Non-pigmented ciliary epithelial cell (primary cell): ENCODE data around the gene PLS3.
"Not testable (repeated sequence)": the region's sequence is repeated elsewhere in the genome, so short reads cannot be mapped to it uniquely, and the experiment has no call there.

ENCODE experiments used
- DNase-seq: peaks from one replicate; pipeline ENCODE4 v3.0.0-alpha.2; 2010; ENCODE audit warnings: low read depth

PLS3 gene

DNA sequence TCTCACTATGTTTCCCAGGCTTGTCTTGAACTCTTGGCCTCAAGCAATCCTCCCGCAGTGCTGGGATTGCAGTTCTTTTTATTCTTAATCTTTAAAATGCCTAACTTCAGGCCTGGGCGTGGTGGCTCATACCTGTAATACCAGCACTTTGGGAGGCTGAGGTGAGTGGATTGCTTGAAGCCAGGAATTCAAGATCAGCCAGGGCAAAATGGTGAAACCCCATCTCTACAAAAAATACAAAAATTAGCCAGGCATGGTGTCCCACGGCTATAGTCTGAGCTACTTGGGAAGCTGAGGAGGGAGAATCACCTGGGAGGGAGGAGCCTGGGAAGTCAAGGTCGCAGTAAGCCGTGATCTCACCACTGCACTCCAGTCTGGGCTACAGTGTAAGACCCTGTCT, 45.9 kb downstream of the PLS3 start:
- DNase-seq: no peak

DNA sequence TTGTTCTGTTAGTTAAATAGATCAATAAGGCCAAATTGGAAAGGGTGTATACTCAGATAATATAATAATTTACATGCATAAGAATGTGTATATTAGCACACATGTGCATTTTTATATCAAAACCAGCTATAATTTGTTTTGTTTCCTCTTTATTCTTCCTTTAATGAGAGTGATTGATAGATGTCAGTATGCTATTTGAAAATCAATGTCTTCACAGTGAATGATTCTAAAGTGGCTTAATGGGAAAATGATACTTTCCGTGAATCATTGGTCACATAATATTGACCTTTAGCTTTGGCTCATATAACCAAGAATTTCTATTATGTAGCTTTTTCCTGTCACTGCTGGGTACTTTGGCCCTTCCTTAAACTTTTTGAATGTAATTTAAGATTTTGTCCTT, 48.6 kb downstream of the PLS3 start:
- DNase-seq: no peak

DNA sequence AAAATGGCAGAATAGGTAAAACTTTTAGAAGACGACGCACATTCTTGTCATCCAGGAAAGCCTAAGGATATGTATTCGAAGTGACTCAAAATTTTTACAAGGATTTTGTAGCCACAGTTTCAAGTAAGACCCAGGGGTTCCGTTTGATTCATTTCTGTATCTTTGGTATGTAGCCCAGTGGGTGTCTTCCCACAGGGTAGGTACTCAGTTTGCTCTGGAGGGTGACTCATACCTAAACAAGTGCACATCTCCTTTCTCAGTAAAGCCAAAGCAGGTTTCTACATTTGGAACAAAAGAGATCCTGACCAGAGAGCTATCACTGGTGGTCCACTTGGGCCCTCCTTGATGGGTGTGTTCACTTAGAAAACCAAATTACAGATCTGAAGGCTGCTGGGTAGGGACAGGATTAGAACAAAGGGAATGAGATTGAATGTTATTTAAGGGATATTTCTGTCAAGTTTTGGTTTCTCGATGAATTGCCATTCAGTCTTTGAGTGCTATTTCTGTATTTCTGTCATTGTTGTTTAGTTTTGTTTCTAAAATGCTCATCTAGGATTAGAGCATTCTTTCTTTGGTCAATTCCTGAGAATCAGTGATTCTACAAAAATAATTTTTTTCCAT, 56.1 kb downstream of the PLS3 start:
- no peak for DNase-seq

DNA sequence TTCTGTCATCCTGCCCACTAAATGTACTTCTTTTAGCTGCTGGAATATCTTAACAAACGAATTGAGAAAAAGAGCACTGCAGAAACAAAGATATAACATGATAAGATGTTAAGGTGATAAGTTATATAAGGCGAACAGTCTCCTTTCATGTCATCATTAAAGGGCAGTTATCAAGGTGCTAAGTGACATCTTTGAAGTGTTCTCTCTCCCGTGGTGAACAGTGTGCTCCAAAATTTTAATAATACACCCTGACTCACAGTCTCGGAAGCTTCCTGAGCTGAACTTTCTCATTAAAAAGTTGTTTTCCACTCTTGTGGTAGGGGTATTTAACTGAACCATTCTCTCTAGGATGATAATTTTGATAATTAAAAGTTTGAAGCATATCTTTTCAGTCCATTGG, 61.6 kb downstream of the PLS3 start:
- no peak for DNase-seq

- no peak for DNase-seq
These were observed 63.9 kb downstream of the PLS3 start for GRCh38 chrX:115624916-115625315.

DNA sequence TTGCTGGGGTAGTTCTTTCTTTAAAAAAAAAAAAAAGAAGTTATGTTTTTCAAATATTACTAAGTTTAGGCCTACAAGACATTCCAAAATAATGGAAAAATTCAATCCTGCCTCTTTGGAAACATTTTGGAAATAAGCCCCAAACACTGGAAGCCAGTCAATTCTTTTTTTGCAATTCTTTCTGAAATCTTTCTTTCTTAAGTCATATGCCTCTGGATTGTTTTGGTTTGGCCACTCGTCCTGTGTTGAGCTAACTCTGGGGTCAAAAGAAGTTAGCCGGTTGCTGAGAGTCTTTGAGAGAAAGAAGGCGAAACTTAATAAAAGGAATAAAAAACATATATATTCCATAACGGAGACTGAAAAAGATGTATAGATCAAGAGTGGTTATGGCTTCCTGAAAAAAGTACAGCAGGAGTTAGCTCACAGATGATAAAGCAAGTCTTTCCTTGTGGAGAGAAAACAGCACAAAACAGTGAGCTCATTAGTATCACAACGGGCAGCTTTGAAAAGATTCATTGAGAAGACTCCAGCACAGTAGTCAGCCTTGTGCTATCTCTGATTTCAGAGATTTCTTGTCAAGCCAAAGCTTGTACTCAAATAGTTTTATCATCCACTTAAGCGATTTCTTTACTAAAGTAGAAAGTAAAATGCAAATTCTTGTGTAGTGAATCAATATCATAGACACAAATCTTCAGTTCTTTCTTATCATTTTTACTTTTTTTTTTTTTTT, 64.8 kb downstream of the PLS3 start:
- DNase-seq: no peak

DNA sequence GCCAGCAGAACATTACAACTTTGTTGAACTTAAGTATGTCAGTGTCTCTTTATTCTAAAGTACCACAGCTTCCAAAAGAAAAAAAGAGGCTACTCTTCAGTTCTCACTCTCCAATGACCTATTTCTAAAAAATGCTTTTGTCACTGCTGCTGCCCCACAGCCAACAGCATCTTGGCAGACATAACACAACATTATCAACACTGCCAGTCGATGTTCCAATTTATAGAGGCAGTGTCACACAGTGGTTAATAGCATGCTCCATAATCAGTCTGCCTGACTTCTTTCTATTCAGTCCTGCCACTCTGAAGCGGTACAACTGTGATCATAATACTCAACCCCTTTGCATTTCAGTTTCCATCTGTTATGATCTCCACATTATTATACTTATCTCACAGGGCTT, 69.2 kb downstream of the PLS3 start:
- DNase-seq: no peak

DNA sequence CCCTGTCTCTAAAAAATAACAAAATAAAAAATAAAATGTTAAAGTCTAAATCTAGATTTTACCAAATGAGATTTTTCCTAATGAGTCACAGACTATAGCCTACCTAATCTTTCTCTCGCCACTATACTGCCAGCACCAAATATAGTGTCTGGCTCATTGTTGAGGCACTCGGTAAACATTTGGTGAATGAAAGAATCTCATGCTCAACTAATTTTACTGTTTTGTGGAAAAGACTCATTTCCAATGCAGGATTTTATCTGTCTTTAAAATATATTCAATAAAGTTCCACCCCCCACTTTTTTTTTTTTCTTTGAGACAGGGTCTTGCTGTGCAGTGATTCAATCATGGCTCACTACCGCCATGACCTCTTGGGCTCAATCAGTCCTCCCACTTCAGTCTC, 71.5 kb downstream of the PLS3 start:
- DNase-seq: no peak

DNA sequence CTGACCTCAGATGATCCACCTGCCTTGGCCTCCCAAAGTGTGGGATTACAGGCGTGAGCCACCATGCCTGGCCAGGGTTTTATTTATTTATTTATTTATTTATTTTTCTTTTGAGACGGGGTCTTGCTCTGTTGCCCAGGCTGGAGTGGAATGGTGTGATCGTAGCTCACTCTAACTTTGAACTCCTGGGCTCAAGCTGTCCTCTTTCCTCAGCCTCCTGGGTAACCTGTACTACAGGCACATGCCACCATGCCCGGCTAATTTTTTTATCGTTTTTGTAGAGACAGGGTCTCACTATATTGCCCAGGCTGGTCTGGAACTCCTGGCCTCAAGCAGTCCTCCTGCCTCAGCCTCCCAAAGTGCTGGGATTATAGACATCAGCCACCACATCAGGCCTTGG, 72.4 kb downstream of the PLS3 start:
- not testable (repeated sequence) for DNase-seq

DNA sequence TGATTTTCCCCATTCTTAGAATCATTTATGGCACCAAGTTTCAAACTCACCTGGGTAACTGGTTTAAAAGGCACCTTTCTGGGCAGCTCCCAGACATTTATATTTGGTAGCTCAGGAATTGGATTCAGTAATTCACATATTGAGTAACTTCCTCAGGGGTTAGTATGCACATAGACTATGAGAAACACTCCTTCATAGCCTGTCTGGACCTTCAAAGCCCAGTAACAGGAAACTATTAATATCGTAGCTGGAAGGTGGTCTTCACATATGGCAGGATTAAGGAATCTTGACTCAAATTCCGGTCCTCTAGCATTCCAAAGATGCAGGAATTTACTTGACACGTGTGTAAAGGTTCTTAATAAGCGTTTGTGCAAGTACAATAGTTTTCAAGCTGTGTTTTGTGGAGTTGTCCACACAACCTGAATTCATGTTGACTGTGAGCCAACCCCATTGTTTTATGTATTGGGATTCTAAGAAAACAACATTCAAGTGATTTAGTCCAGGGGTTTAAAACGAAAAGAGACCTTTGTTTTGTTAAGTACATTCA, 78.4 kb downstream of the PLS3 start:
- DNase-seq: no peak

- DNase-seq: no peak
These were observed 81.3 kb downstream of the PLS3 start for GRCh38 chrX:115642311-115642710.

- no peak for DNase-seq
These were observed 82.0 kb downstream of the PLS3 start for GRCh38 chrX:115642895-115643530.

DNA sequence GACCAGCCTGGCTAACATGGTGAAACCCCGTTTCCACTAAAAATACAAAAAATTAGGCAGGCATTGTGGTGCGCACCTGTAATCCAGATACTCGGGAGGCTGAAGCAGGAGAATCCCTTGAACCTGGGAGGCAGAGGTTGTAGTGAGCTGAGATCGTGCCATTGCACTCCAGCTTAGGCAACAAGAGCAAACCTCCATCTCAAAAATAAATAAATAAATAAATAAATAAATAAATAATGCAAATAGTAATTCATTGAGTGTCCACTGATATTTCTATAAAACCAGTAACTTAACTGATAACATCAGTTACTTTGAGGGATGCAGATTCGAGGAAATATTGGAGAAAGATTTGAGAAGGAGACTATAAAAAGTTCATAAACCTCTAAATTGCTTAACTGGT, 83.4 kb downstream of the PLS3 start:
- DNase-seq: not testable (repeated sequence)

GRCh38 chrX:115649461-115650063, 88.6 kb downstream of the PLS3 start:
- DNase-seq: no peak

DNA sequence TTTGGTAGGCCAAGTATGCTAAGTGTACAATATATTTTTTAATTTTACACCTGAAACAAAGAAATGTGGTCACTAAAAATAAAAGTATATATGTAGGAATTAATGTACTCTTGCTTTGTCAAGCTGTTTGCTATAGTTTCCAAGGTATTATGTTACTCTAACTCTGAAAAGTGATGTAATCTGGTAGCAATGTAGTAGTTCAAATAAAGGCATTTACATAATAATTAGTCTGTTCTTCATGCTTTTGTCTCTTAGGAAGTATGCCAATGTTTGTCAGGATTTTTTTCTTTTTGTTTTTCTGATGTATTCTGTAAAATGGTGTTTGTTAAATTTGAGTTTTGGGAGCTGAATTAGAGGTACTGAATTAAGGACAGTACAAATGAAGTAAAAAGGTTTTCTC, 89.5 kb downstream of the PLS3 start:
- no peak for DNase-seq

- no peak for DNase-seq
These were observed 89.9 kb downstream of the PLS3 start for GRCh38 chrX:115650916-115651315.

GRCh38 chrX:115652221-115652620, 91.2 kb downstream of the PLS3 start:
- DNase-seq: no peak

- no peak for DNase-seq
These were observed 104.1 kb downstream of the PLS3 start for GRCh38 chrX:115665122-115665521.

DNA sequence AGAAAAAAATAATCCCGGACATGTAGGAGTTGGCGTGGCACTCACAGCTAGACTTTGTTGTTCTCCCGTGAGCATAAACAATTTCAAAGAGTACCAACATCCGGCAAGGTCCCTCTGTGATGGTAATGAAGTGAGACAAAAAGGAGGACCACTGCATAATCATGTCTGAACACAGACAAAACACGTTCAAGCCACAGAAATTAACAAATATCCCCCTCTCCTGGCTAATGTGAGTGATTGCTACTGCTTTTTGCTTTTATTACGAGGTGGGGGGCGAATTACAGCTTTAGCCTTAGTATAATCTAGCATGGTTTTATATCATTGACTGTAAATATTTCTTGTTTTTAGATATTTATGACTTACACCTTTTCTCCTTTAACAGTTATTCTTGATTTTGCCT, 118.5 kb downstream of the PLS3 start:
- DNase-seq: no peak

GRCh38 chrX:115687595-115687994, 126.6 kb downstream of the PLS3 start:
- DNase-seq: no peak

DNA sequence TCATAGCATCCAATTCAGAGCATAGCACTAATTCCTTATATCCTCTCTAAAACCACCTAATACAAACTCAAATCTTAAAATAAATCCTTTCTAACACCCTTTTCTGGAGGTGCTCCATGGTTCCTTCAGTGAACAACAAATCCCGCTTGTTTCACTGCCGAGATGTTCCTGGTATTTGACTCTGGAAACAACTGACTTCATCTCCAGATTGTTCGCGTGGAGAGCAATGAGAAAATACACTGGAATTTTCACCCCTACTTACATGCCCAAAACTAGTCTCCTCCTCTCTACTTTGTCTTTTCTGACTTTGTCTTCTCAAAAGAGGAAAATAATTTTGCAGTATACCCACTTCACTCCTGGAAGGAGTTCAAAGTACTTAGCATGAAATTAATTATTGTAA, 129.0 kb downstream of the PLS3 start:
- no peak for DNase-seq

DNA sequence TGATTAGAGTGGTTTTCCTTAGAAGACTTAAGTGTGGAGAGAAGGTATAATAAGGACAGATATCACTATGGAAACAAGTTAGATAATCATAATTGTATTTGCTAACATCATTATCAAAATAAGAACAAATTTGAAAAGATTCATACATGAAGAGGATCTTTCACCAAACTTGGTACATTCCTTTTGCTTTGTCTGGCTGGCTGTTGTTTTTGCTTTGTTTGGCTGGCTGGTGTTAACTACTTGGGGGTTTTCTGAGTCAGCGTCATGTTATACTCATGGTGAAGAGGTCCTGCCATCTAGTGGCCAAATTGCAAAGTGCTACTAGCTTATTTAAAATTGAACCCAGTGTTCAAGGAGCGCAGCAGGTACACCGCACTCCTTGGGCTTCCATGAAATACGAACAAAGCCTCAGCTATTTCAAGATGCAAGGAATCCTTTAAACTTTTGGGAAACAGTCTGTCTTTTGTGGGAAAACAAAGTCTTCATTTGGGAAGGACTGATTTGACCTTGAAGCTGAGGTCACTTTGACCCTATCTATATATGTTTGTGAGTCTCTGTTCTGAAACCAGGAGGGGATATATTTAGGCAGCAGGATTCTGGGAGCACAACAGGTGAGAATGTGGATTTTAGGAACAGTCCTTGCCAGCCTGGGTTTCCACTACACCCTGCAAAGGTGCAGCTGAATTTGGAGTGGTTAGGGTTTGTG, 129.7 kb downstream of the PLS3 start:
- peak; percentile 57 for DNase-seq
